ENCODE results near the gene LRRC45.

The LRRC45 gene

GRCh38 chr17:82008258-82008940 is 14.7 kb upstream of the LRRC45 start:
- no peak for DNase-seq (ENCODE audit: low spot score)

DNA sequence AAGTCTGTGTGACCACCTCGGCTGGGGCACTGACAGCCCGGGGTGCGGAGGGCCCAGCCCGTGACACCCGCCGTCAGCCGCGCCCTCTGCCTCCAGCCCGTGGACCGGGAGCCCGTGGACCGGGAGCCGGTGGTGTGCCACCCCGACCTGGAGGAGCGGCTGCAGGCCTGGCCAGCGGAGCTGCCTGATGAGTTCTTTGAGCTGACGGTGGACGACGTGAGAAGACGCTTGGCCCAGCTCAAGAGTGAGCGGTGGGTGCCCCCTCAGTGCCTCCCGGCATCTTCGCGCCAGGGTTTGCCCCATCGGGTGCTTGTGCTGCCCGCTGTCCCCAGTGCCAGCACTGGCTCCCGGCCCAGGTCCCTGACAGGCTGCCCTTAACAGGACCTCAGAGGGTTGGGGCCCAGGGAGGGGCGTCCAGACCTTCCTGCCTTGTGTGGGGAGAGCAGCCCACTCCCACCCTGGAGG is 14.1 kb upstream of the LRRC45 start:
- no peak for DNase-seq (ENCODE audit: low spot score)

DNA sequence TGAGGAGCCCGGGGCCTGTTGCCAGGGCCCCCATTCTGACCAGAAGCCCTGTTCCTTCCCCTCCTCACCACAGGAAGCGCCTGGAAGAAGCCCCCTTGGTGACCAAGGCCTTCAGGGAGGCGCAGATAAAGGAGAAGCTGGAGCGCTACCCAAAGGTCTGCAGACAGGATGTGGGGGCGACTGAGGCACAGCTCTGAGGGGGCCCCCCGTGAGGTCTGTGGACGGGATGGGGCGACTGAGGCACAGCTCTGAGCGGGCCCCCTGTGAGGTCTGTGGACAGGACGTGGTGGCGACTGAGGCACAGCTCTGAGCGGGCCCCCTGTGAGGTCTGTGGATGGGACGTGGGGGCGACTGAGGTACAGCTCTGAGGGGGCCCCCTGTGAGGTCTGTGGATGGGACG is 13.7 kb upstream of the LRRC45 start:
- DNase-seq (ENCODE audit: low spot score), result no peak

DNA sequence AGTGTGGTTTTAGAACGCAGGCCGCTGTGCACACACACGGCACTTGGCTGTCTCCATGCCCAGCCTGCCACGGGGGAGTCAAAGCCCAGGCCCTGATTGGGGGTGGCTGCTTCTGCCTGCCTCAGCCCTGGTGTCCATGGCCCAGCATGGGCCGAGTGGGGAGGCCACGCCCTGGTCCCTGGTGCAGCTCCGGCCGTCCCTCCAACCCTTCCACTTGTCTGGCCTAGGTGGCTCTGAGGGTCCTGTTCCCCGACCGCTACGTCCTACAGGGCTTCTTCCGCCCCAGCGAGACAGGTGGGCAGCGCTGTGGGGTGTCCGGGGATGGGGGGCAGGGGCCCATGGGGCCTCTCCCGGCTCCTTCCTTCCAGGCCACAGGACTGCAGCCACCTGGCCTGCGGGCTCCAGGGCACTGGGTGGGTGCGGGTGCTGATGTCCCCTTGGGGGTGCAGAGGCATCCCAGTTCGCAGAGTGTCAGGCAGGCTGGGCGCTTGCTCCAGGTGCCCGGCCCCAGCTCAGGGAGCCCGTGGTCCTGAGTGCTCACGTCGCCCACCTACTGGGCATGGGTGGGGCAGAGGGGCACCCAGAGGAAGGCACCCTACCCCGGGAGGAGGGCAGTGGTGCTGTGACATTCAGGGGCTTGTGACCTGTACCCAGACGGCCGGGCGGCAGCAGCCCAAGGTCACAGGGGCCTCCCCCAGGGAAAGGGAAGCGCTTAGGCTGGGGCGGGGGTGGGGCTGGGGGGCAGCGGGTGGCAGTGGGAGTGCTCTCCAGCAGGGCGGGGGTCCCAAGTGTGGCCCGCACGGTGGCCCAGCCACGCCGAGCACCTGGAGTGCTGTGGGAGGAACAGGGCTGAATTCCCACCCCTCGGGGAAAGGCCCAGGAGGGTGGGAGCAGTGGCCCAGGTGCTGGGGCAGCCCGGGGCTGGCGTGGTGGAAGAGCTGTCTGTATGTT is 12.3 kb upstream of the LRRC45 start:
- DNase-seq (ENCODE audit: low spot score), result no peak

- no peak for DNase-seq (ENCODE audit: low spot score)
Measured at GRCh38 chr17:82011617-82012187, 11.4 kb upstream of the LRRC45 start.

DNA sequence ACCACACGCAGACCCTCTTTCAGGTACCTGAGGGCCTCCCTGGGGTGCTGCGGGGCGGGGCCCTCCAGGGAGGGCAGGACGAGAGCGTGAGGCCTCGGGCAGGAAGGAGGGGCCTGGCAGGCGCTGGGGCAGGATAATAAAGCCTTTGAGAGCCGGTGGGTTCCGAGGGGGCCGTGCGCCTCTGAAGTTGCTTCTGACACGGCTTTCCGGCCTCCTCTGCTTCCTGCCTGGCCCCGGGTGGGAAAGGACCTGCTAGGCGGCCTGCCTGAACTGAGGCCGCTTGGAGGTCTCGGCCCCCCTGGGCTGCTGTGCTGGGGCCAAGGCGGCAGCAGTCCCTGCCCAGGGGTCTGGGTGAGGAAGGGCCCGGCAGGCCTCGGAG is 10.9 kb upstream of the LRRC45 start:
- DNase-seq (ENCODE audit: low spot score), result no peak

GRCh38 chr17:82012640-82013295 is 10.3 kb upstream of the LRRC45 start:
- no peak for DNase-seq (ENCODE audit: low spot score)

DNA sequence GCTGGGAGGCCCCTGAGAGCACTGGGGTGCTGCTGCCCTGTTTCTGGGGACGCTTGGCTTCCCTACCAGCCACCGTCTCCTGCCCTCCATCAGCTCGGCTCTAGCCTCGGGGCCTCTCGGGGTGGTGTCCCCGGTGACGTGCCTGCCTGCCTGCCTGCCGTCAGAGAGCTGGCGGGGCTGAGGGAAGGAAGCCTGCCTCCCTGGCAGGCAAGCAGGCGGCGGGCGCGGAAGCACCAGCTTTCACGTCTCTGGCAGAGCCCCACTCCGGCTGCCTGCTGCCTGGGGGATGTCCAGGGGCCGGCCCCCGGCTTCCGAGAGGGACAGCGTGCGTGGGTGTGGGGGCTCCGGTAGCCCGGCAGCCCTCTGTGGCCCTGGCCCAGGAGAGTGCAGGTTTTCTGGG is 9.8 kb upstream of the LRRC45 start:
- DNase-seq (ENCODE audit: low spot score), result no peak

- no peak for DNase-seq (ENCODE audit: low spot score)
Measured at GRCh38 chr17:82013772-82014321, 9.3 kb upstream of the LRRC45 start.

DNA sequence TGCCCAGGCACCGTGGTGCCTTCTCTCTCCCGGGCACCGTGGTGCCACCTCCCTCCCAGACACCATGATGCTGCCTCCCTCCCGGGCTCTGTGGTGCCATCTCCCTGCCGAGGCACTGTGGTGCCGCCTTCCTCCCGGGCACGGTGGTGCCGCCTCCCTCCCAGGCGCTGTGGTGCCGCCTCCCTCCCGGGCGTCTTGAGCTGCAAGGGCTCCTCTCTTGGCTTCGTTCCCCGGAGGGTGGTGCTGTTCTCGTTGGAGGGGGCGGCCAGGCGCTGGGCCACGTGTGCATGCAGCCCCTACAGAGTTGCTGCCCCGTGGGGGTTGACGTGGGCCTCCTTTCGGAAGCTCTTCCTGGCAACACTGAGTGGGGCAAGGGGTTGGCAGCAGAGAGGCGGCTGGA is 8.7 kb upstream of the LRRC45 start:
- no peak for DNase-seq (ENCODE audit: low spot score)

- DNase-seq (ENCODE audit: low spot score), result no peak
Measured at GRCh38 chr17:82014971-82015310, 8.2 kb upstream of the LRRC45 start.

DNA sequence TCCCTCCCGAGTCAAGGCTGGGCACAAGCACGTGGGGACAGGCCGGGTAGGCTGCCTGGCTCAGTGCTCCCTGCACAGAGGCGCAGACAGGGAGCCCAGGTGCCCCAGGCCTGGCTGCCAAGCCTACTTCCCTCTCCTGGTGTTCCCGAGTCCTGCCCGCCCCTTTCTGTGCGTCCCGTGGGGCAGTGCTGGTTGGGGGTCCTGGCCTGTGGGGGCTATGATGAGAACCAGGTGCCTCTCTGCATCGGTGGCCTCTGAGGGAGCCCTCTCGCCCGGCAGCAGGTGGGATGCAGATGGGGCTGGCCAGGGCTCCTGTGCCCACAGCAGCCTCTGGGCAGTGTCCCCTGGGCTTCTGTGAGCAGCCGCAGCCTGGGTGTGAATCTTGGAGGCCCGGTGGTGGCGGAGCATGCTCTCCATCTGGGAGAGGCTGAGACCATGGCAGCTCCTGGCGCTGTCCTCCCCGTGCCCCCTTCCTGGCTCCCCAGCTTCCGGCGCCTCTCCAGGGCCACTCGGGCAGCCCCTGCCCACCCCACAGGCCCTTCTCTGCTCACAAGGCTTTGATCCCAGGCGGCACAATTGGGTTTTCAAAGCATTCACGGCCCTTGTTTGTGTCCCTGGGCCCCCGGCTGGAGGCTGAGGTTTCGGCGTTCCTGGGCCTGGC is 7.7 kb upstream of the LRRC45 start:
- no peak for DNase-seq (ENCODE audit: low spot score)

- no peak for DNase-seq (ENCODE audit: low spot score)
Measured at GRCh38 chr17:82016061-82016874, 6.8 kb upstream of the LRRC45 start.

DNA sequence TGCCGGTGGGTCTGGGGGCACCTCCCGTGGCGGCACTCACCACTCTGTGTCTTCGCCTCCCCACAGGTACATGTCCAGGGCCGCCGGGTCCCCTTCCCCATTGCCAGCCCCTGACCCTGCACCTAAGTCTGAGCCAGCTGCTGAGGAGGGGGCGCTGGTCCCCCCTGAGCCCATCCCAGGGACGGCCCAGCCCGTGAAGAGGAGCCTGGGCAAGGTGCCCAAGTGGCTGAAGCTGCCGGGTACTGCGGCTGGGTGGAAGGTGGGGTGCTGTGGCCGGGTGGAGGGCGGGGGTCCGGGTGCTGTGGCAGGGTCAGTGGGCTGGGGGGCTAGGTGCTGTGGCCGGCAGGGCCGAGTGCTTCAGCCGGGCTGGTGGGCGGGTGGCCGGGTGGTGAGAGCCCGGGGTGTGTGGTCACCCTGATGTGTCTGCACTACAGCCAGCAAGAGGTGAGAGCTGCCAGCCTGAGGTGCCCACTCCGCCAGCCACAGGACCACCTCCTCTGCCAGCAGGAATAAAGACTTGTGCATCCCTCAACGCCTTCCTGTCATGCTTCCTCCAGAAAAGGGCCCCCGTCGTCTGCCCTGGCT is 6.1 kb upstream of the LRRC45 start:
- DNase-seq (ENCODE audit: low spot score), result no peak

DNA sequence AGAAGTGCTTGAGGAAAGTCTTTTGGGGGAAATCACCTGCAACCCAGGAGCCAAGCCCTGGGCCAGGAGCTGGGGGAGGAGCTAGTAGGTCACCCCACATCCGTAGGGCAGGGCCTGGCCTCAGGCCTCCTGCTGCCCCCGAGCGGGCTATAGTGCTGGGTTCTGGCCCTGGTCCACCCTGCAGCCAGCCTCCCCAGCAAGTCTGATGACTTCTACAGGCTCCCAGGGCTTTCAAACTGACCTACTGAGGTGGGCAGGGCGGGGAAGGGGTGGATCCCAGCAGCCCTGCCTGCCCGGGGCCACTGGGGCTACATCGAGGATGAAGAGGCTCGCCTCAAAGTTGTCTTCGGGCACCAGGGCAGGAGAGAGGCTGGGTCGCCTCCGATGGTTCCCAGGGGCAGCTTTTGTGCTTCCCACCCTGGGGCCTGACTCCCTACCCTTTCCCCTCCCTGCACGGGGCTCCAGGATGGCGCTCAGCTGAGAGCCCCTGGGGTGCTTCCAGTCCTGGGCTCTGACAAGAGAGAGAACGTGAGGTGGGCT is 5.4 kb upstream of the LRRC45 start:
- DNase-seq (ENCODE audit: low spot score), result no peak

- no peak for DNase-seq (ENCODE audit: low spot score)
Measured at GRCh38 chr17:82018152-82018988, 4.7 kb upstream of the LRRC45 start.

GRCh38 chr17:82018989-82019689 is 4.0 kb upstream of the LRRC45 start:
- no peak for DNase-seq (ENCODE audit: low spot score)

Measured in HuH-7 (cell line).